ENCODE data around the gene EXOC3L1. TPM values are rescaled to one million over a fixed set of nuclear protein-coding genes. Genes with fewer than 3 reads are reported as not detected.

EXOC3L1 gene, protein sequence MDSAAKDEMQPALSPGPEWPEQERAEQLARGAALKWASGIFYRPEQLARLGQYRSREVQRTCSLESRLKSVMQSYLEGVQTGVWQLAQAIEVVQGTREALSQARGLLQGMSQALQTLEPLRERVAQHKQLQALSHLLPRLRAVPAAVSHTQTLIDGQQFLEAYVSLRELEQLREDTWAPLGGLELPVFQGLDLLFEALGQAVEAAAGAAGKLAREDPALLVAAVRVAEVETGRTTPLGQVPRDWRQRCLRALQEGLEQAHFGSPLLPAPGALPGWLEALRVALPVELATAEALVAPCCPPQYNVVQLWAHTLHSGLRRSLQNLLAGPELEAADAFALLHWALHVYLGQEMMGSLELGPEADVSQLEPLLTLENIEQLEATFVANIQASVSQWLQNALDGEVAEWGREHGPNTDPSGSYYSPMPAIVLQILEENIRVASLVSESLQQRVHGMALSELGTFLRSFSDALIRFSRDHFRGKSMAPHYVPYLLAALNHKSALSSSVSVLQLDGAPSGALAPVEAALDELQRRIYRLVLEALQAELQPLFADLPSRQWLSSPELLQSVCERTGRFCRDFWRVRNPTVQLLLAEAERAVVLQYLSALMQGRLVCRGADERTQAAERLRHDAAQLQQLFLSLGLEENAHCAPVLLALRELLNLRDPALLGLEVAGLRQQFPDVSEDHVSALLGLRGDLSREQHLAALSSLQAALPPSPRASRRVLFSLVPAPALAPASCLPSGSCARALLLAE
- total RNA-seq (2022) (0.61 and 0.72 TPM in 2 replicates), Bru-seq, nascent RNA (percentile 15 among the genes with signal in this experiment), BruChase-seq, experiment 1, labeled RNA remaining after a 2-hour chase (not detected), BruChase-seq, experiment 2, labeled RNA remaining after a 6-hour chase (percentile 11 among the genes with signal in this experiment)
- long read RNA-seq, partial matches to known transcripts = 1 of 1 reads
- long read RNA-seq, other reads (novel, unspliced or antisense) = 0 of 1 reads

DNA sequence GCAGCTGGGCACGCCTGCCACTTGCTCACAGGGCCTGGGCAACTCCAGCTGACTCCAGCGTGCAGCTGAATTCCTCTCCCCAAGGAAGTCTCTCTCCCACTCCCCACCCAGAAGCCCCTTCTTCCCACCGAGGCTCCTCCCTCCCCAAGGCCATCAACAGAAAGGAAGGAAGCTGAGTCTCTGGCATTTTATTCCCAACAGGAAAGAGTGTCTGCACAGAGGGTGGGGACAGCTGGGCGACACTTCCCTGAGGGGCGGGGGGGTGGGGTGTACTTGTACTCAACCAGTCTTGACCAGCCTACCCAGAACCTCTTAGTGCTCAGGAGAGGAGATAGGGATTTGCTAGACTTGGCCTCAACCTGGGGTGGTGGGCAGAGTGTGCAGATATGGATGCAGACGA lies at the start of gene EXOC3L1:
Gene EXOC3L1 (minus strand): TSS at position 96 of the 400 bp plus-strand sequence. CDS start 460 bp downstream, outside the sequence.
- CTCF ChIA-PET = no interaction called here
- Mint-ChIP-seq H3K27me3 (ENCODE audit: insufficient read depth, unreplicated experiment) (peaks cover 3% of the 10 kb centered on the region), H3K9me3 (ENCODE audit: unreplicated experiment) (no peaks in the 10 kb centered on the region), H3K4me3 (ENCODE audit: unreplicated experiment) (no peak within 1 kb of the TSS), H3K27ac (ENCODE audit: unreplicated experiment) (no peak within 1 kb of the TSS), H3K36me3 (ENCODE audit: insufficient read depth, unreplicated experiment) (peaks cover 33% of the 10 kb centered on the region), H3K4me1 (ENCODE audit: low read depth, unreplicated experiment) (peaks cover 14% of the 10 kb centered on the region)
- POLR2A ChIA-PET = no interaction called here
- Histone ChIP-seq H3K4me3 (ENCODE audit: low read depth, low read length) (no peak within 1 kb of the TSS), H3K27me3 (replicated peaks; ENCODE audit: control insufficient read depth, insufficient read depth, low read length) (no peaks in the 10 kb centered on the region), H3K4me1 (peaks cover 33% of the 10 kb centered on the region), H3K36me3 (ENCODE audit: control insufficient read depth, insufficient read depth, low read length) (peaks cover 9% of the 10 kb centered on the region), H3K9me3 (no peaks in the 10 kb centered on the region)
- no TSS peak for BruUV-seq (replicated peaks)
- intact Hi-C loops (cut with micrococcal nuclease; ENCODE audit: unreplicated experiment) = no loop called here
- TF ChIP-seq, protein P1, sequence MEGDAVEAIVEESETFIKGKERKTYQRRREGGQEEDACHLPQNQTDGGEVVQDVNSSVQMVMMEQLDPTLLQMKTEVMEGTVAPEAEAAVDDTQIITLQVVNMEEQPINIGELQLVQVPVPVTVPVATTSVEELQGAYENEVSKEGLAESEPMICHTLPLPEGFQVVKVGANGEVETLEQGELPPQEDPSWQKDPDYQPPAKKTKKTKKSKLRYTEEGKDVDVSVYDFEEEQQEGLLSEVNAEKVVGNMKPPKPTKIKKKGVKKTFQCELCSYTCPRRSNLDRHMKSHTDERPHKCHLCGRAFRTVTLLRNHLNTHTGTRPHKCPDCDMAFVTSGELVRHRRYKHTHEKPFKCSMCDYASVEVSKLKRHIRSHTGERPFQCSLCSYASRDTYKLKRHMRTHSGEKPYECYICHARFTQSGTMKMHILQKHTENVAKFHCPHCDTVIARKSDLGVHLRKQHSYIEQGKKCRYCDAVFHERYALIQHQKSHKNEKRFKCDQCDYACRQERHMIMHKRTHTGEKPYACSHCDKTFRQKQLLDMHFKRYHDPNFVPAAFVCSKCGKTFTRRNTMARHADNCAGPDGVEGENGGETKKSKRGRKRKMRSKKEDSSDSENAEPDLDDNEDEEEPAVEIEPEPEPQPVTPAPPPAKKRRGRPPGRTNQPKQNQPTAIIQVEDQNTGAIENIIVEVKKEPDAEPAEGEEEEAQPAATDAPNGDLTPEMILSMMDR (IDR thresholded peaks at IDR 0.05; ENCODE audit: insufficient read depth in 1 of 2, low read depth in 1 of 2, low read length in 1 of 2, severe bottlenecking in 1 of 2, unreplicated experiment in 1 of 2) = no peak
- DNase-seq = no peak

DNA sequence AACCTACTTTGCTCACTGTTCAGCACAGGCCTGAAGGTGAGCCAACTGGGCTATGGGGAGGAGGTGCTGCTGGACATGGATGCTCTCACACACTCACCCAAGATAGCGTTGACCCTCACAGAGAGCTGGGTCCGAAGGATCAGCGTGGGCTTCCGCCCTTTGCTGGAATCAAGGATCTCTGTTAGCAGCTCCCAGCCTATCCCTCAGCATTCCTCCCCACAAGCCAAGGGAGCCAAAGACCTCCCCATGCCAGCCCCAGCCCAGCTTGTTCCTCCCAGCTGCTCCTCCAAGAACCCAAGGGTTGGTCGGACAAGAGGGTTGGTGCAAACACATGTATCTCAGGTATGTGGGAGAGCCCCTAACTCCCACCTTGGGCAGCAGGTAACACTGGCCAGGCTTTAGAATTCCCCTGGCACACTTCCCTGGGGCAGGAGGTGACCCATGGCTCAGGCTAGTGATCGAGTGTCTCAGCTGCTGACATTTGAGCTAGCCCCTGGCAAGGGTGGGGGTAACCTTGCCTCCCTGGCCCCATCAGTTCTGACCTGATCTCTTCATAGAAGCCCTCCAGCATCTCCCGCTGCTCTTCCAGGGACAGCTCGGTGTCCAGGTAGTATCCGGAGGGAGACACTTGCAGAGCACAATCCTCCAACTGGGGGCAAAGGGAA lies 49.0 kb upstream of the EXOC3L1 start:
- H3K4me3 Mint-ChIP-seq (ENCODE audit: unreplicated experiment) = no peak overlapping the region
- no peaks in the 10 kb centered on the region for H3K9me3 ChIP-seq
- H3K27me3 ChIP-seq (replicated peaks; ENCODE audit: control insufficient read depth, insufficient read depth, low read length) = no peaks in the 10 kb centered on the region
- H3K27me3 Mint-ChIP-seq (ENCODE audit: insufficient read depth, unreplicated experiment) = no peaks in the 10 kb centered on the region
- H3K4me1 Mint-ChIP-seq (ENCODE audit: low read depth, unreplicated experiment) = peaks cover 17% of the 10 kb centered on the region
- intact Hi-C loops (cut with micrococcal nuclease; ENCODE audit: unreplicated experiment) = no loop called here
- no peak for DNase-seq
- H3K36me3 Mint-ChIP-seq (ENCODE audit: insufficient read depth, unreplicated experiment) = peaks cover 46% of the 10 kb centered on the region
- H3K4me3 ChIP-seq (ENCODE audit: low read depth, low read length) = no peak overlapping the region
- peak overlapping the region; percentile 3 for H3K27ac Mint-ChIP-seq (ENCODE audit: unreplicated experiment)
- no peaks in the 10 kb centered on the region for H3K9me3 Mint-ChIP-seq (ENCODE audit: unreplicated experiment)
- CTCF ChIA-PET = interaction anchor here (0.6 to 0.8 kb wide), 2 partner anchors 12 to 87 kb away, joined by 3 to 4 read pairs; partner anchors contain the start of gene TMEM208
- no peaks in the 10 kb centered on the region for H3K36me3 ChIP-seq (ENCODE audit: control insufficient read depth, insufficient read depth, low read length)
- TF ChIP-seq, protein P1 (IDR thresholded peaks at IDR 0.05; ENCODE audit: insufficient read depth in 1 of 2, low read depth in 1 of 2, low read length in 1 of 2, severe bottlenecking in 1 of 2, unreplicated experiment in 1 of 2) = no peak
- BruUV-seq (replicated peaks) = no TSS peak
- POLR2A ChIA-PET = interaction anchor here (0.6 kb wide), 1 partner anchor 101 kb away, joined by 3 read pairs; no protein-coding TSS in a partner anchor
- H3K4me1 ChIP-seq = peaks cover 26% of the 10 kb centered on the region

DNA sequence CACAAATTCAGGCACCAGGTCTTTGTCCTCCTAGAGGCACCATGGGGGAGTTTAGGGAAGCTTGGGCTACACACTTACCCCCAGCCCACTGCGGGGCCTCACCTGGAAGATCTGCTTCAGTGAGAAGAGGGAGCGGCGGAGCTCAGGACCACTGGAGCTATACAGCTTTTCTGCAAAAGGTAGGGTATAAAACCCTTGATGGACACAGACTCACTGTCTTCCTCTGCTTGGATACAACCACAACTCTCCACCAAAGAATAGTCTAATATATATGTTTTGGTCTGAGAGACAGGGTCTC lies 48.3 kb upstream of the EXOC3L1 start:
- Histone ChIP-seq H3K27me3 (replicated peaks; ENCODE audit: control insufficient read depth, insufficient read depth, low read length) (no peaks in the 10 kb centered on the region), H3K4me3 (ENCODE audit: low read depth, low read length) (no peak overlapping the region), H3K9me3 (no peaks in the 10 kb centered on the region), H3K36me3 (ENCODE audit: control insufficient read depth, insufficient read depth, low read length) (peaks cover 2% of the 10 kb centered on the region; the same call in 1 of the 2 replicates), H3K4me1 (peaks cover 23% of the 10 kb centered on the region)
- DNase-seq = no peak
- H3K36me3 Mint-ChIP-seq (ENCODE audit: insufficient read depth, unreplicated experiment) = peaks cover 53% of the 10 kb centered on the region
- no TSS peak for BruUV-seq (replicated peaks)
- H3K4me3 Mint-ChIP-seq (ENCODE audit: unreplicated experiment) = no peak overlapping the region
- H3K4me1 Mint-ChIP-seq (ENCODE audit: low read depth, unreplicated experiment) = peaks cover 15% of the 10 kb centered on the region
- H3K9me3 Mint-ChIP-seq (ENCODE audit: unreplicated experiment) = no peaks in the 10 kb centered on the region
- CTCF ChIA-PET = interaction anchor here (0.6 kb wide), 1 partner anchor 86 kb away, joined by 4 read pairs; no protein-coding TSS in a partner anchor
- intact Hi-C loops (cut with micrococcal nuclease; ENCODE audit: unreplicated experiment) = no loop called here
- no peaks in the 10 kb centered on the region for H3K27me3 Mint-ChIP-seq (ENCODE audit: insufficient read depth, unreplicated experiment)
- no peak overlapping the region for H3K27ac Mint-ChIP-seq (ENCODE audit: unreplicated experiment)
- POLR2A ChIA-PET = interaction anchor here (1.0 kb wide), 1 partner anchor 9 kb away, joined by 3 read pairs; the partner anchor contains the start of gene FHOD1
- TF ChIP-seq, protein P1 (IDR thresholded peaks at IDR 0.05; ENCODE audit: insufficient read depth in 1 of 2, low read depth in 1 of 2, low read length in 1 of 2, severe bottlenecking in 1 of 2, unreplicated experiment in 1 of 2) = no peak

Data from Caco-2 (cell line).